ENCODE results near the gene GP1BB.

The GP1BB gene

DNA sequence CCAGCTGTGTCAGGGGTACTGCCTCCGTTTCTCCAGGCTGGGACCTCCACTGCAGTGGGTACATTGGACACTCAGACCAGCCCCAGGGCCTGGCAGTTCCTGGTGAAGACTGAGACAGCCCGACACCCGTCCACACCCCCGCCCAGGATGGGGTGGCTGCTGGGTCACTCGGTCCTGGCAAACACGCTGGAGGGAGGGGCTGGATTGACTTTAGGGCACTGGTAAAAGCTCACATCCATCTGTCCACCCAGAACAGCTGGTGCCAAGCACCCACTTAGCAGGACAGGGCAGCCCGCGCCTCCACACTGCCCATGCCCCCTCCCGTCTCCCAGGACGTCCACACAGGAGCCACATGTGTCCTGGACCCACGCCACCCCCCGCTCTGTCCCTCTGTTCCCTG is 26.5 kb downstream of the GP1BB start:
- H2AFZ ChIP-seq (ENCODE audit: low read depth, low read length): no peak overlapping the region
- no peaks in the 10 kb centered on the region for H3K79me2 ChIP-seq (ENCODE audit: insufficient read depth, low read length)
- H3K9ac ChIP-seq (ENCODE audit: low read depth, low read length): no peak overlapping the region
- no peaks in the 10 kb centered on the region for H3K36me3 ChIP-seq (ENCODE audit: insufficient read depth, low read length)
- H3K4me3 ChIP-seq (ENCODE audit: low read depth in 1 of 2, low read length in 2 of 2): no peak overlapping the region
- H3K9me3 ChIP-seq (ENCODE audit: insufficient read depth, low read length, severe bottlenecking): no peaks in the 10 kb centered on the region
- peaks cover 4% of the 10 kb centered on the region for H4K20me1 ChIP-seq (ENCODE audit: insufficient read depth, low read length)
- ATAC-seq (ENCODE audit: insufficient read depth, low read depth) (no peak), DNase-seq (no peak)
- H3K27ac ChIP-seq (ENCODE audit: low read length): no peak overlapping the region
- no peak overlapping the region for H3K4me2 ChIP-seq (ENCODE audit: insufficient read depth, low read length)
- no peaks in the 10 kb centered on the region for H3K4me1 ChIP-seq (ENCODE audit: insufficient read depth, low read length)
- H3K27me3 ChIP-seq (ENCODE audit: insufficient read depth, low read length, poor library complexity): no peaks in the 10 kb centered on the region
- no peak for TF ChIP-seq EZH2 (IDR thresholded peaks at IDR 0.05; ENCODE audit: borderline replicate concordance, low read depth, low read length, severe bottlenecking)
- TF ChIP-seq, protein P1, sequence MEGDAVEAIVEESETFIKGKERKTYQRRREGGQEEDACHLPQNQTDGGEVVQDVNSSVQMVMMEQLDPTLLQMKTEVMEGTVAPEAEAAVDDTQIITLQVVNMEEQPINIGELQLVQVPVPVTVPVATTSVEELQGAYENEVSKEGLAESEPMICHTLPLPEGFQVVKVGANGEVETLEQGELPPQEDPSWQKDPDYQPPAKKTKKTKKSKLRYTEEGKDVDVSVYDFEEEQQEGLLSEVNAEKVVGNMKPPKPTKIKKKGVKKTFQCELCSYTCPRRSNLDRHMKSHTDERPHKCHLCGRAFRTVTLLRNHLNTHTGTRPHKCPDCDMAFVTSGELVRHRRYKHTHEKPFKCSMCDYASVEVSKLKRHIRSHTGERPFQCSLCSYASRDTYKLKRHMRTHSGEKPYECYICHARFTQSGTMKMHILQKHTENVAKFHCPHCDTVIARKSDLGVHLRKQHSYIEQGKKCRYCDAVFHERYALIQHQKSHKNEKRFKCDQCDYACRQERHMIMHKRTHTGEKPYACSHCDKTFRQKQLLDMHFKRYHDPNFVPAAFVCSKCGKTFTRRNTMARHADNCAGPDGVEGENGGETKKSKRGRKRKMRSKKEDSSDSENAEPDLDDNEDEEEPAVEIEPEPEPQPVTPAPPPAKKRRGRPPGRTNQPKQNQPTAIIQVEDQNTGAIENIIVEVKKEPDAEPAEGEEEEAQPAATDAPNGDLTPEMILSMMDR (IDR thresholded peaks at IDR 0.05; ENCODE audit: borderline replicate concordance, extremely low read depth, low read length, poor library complexity, severe bottlenecking): no peak

DNA sequence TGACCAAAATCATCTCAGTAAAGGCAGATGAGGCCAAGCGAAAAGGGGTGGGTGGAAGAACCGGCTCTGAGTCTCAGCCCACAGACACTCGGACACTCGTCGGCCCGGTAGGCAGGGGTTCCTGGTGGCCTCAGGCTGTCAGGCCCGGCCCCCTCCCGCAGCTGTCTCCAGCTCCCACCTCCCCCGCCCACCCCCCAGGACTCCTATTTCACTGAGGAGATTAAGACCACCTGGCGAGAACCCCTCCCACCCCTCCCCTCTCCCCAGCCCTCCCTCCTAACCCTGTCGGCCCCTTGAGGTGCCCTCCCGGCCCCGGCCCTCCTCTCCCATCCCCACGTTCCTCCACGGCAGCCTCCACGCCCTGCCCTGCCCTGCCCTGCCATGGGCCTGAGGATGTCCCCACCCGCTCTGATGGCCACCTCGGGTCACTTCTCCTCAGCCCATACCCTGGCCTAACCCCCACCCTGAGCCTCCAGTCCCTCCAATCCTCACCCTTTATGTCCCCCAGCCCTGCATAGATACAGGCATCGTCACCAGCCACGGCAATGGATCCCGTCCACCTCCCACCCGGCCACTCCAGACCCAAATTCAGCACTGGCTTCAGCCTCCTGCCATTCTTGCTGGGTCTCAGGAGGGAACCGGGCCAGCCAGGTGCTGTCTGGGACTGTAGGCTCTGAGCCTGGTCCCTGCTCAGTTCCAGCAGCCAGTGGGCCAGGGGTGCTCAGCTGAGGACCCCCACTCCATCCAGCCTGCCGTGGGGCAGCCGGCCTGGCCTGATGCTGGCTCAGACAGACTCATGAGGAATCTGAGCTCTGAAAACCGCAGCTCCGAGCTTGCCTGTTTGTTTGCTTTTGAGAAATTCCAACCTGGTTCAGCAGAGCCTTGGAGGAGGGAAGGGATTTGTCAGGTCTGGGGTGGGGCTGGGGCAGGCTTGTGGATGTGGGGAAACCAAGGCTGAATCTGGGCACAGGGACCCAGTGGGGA is 27.5 kb downstream of the GP1BB start:
- ATAC-seq (ENCODE audit: insufficient read depth, low read depth) (no peak), DNase-seq (no peak)
- Histone ChIP-seq H4K20me1 (ENCODE audit: insufficient read depth, low read length) (peaks cover 4% of the 10 kb centered on the region), H3K27me3 (ENCODE audit: insufficient read depth, low read length, poor library complexity) (no peaks in the 10 kb centered on the region), H3K79me2 (ENCODE audit: insufficient read depth, low read length) (no peaks in the 10 kb centered on the region), H3K9ac (ENCODE audit: low read depth, low read length) (no peak overlapping the region), H3K4me2 (ENCODE audit: insufficient read depth, low read length) (no peak overlapping the region), H3K4me3 (ENCODE audit: low read depth in 1 of 2, low read length in 2 of 2) (no peak overlapping the region), H3K9me3 (ENCODE audit: insufficient read depth, low read length, severe bottlenecking) (no peaks in the 10 kb centered on the region), H2AFZ (ENCODE audit: low read depth, low read length) (no peak overlapping the region), H3K27ac (ENCODE audit: low read length) (no peak overlapping the region), H3K36me3 (ENCODE audit: insufficient read depth, low read length) (no peaks in the 10 kb centered on the region), H3K4me1 (ENCODE audit: insufficient read depth, low read length) (no peaks in the 10 kb centered on the region)
- TF ChIP-seq, protein P1 (IDR thresholded peaks at IDR 0.05; ENCODE audit: borderline replicate concordance, extremely low read depth, low read length, poor library complexity, severe bottlenecking): no peak
- no peak for TF ChIP-seq EZH2 (IDR thresholded peaks at IDR 0.05; ENCODE audit: borderline replicate concordance, low read depth, low read length, severe bottlenecking)

DNA sequence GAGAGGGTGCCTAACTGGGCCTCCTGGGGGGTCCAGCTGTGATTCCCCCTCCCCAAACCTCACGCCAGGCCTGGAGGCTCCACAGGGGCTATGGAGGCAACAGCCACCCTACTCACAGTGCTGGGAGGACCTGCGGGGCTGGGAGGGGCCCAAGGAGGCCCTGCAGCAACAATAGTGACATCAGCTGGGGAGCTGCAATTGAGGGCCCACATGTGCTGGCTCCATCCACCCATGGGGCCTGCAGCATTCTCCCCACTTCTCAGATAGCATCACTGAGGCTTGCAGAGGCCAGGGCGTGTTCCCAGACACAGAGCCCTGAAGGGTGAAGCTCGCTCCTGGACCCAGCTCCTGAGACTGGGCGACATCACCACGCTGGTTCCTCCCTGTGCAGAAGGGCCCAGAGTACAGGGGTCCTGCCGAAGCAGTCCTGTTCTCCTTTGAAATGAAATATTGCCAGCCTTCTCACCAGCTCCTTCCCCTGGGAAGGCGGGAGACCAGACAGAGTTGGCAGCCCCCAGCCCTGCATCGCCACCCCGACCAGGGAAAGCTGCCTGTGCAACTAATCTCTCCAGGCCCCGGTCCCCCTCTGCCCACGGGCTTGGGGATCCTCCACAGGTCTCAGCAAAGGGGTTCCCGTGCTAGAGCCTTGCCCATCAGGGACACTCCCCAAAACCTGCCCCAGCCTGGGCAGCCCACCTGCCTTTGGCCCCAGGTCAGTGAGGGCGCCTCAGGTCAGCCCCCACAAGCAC is 28.3 kb downstream of the GP1BB start:
- no peaks in the 10 kb centered on the region for H3K36me3 ChIP-seq (ENCODE audit: insufficient read depth, low read length)
- DNase-seq (no peak), ATAC-seq (ENCODE audit: insufficient read depth, low read depth) (no peak)
- H3K27ac ChIP-seq (ENCODE audit: low read length): no peak overlapping the region
- TF ChIP-seq, protein P1 (IDR thresholded peaks at IDR 0.05; ENCODE audit: borderline replicate concordance, extremely low read depth, low read length, poor library complexity, severe bottlenecking): no peak
- no peak for TF ChIP-seq EZH2 (IDR thresholded peaks at IDR 0.05; ENCODE audit: borderline replicate concordance, low read depth, low read length, severe bottlenecking)
- H4K20me1 ChIP-seq (ENCODE audit: insufficient read depth, low read length): peaks cover 4% of the 10 kb centered on the region
- no peaks in the 10 kb centered on the region for H3K27me3 ChIP-seq (ENCODE audit: insufficient read depth, low read length, poor library complexity)
- no peak overlapping the region for H3K9ac ChIP-seq (ENCODE audit: low read depth, low read length)
- no peak overlapping the region for H3K4me3 ChIP-seq (ENCODE audit: low read depth in 1 of 2, low read length in 2 of 2)
- H3K4me2 ChIP-seq (ENCODE audit: insufficient read depth, low read length): no peak overlapping the region
- no peaks in the 10 kb centered on the region for H3K79me2 ChIP-seq (ENCODE audit: insufficient read depth, low read length)
- no peaks in the 10 kb centered on the region for H3K4me1 ChIP-seq (ENCODE audit: insufficient read depth, low read length)
- no peaks in the 10 kb centered on the region for H3K9me3 ChIP-seq (ENCODE audit: insufficient read depth, low read length, severe bottlenecking)
- H2AFZ ChIP-seq (ENCODE audit: low read depth, low read length): no peak overlapping the region

All from DND-41 (cell line).